CD4-positive, alpha-beta T cell (primary cell): ENCODE data around the gene KDR. TPM values are rescaled to one million over a fixed set of nuclear protein-coding genes. Genes with fewer than 3 reads are reported as not detected.

Experiments
- ATAC-seq: fragments of 200-7000 bp; cut with Tn5 transposase; one replicate; pipeline ENCODE4 v1.10.0; 2022; ENCODE audit warnings: mild to moderate bottlenecking; ENCODE audit not compliant: poor library complexity
- CTCF ChIA-PET: fragments of 350-600 bp; sonication (Branson Sonifier 250); formaldehyde crosslinking; loops from one replicate; lab custom pipeline; 2021; ENCODE audit warnings: antibody characterized with exemption, inconsistent platforms; lab: Charles Lee
- POLR2A ChIA-PET: fragments of 350-600 bp; sonication (Branson Sonifier 250); formaldehyde crosslinking; loops from one replicate; lab custom pipeline; 2021; ENCODE audit warnings: antibody characterized with exemption, inconsistent platforms; lab: Charles Lee
- DNase-seq, 14 experiments: peaks; one replicate each; pipeline ENCODE4 v3.0.0-alpha.2; 2013 to 2020; ENCODE audit warnings: mixed read lengths in 2 of 14
- H3K27ac ChIP-seq, 2 donors: one replicate each; pipeline versions ENCODE4 v1.5.1 to v1.7.0; 2013; ENCODE audit warnings: low read length in 2 of 2, low read depth in 1 of 2, mild to moderate bottlenecking in 1 of 2
- H3K27me3 ChIP-seq, 2 experiments: 1 replicate in 1 of 2; 2 replicates in 1 of 2; pipeline versions ENCODE4 v1.6.1 to v1.7.0; 2013; ENCODE audit warnings: low read length in 2 of 2, control low read depth in 1 of 2, mild to moderate bottlenecking in 1 of 2, moderate library complexity in 1 of 2; ENCODE audit not compliant: insufficient read depth in 2 of 2, control insufficient read depth in 1 of 2
- H3K36me3 ChIP-seq: one replicate; pipeline ENCODE4 v1.6.1; 2013; ENCODE audit warnings: low read length, control low read depth; ENCODE audit not compliant: insufficient read depth
- H3K4me1 ChIP-seq: one replicate; pipeline ENCODE4 v1.6.1; 2013; ENCODE audit warnings: low read length, control low read depth; ENCODE audit not compliant: insufficient read depth
- H3K4me3 ChIP-seq: one replicate; pipeline ENCODE4 v1.5.1; 2013; ENCODE audit warnings: mild to moderate bottlenecking, low read length, moderate library complexity
- H3K9me3 ChIP-seq, 2 experiments: 1 replicate in 1 of 2; 2 replicates in 1 of 2; pipeline versions ENCODE4 v1.6.1 to v1.7.0; 2013; ENCODE audit warnings: low read length in 2 of 2, mild to moderate bottlenecking in 2 of 2, control low read depth in 1 of 2, moderate library complexity in 1 of 2; ENCODE audit not compliant: control insufficient read depth in 1 of 2, insufficient read depth in 1 of 2
- H3K27ac Mint-ChIP-seq: one replicate; pipeline ENCODE4 v1.8.0; 2020; ENCODE audit warnings: mixed read lengths
- H3K27me3 Mint-ChIP-seq: one replicate; pipeline ENCODE4 v1.8.0; 2021; ENCODE audit warnings: mixed read lengths
- H3K36me3 Mint-ChIP-seq: one replicate; pipeline ENCODE4 v1.8.0; 2021; ENCODE audit warnings: low read depth, mixed read lengths
- H3K4me1 Mint-ChIP-seq: one replicate; pipeline ENCODE4 v1.8.0; 2021; ENCODE audit warnings: low read depth, mixed read lengths
- H3K4me3 Mint-ChIP-seq: one replicate; pipeline ENCODE4 v1.8.0; 2020; ENCODE audit warnings: mild to moderate bottlenecking, mixed read lengths
- H3K9me3 Mint-ChIP-seq: one replicate; pipeline ENCODE4 v1.8.0; 2020; ENCODE audit warnings: mixed read lengths
- CTCF ChIP-seq: fragments of 200-600 bp; IDR thresholded peaks from one replicate; pipeline ENCODE4 v1.8.0; 2022; ENCODE audit warnings: antibody characterized with exemption, mild to moderate bottlenecking
- intact Hi-C, 2 experiments: fragments of 100-400 bp; cut with DNase I in 1 of 2; cut with micrococcal nuclease in 1 of 2; formaldehyde crosslinking; loops; one replicate each; pipeline versions ENCODE4 v1.15.1 to v1.9.0; 2023 to 2025; cut with DNase I, micrococcal nuclease
- total RNA-seq, 174 experiments: library from RNA in 2 of 174; stranded (reverse) in 2 of 174; gene quantifications; one replicate each; pipeline ENCODE4 v1.2.3 and lab custom pipeline; 2021 to 2026

Gene KDR
- total RNA-seq, 2 experiments from 2014 or later = not detected

- Mint-ChIP-seq H3K36me3 (no peaks in the 10 kb centered on the region), H3K27me3 (no peaks in the 10 kb centered on the region), H3K4me1 (no peaks in the 10 kb centered on the region), H3K27ac (no peak overlapping the region), H3K9me3 (peaks cover 9% of the 10 kb centered on the region), H3K4me3 (no peak overlapping the region)
- DNase-seq = no peak
- H3K27me3 ChIP-seq = no peaks in the 10 kb centered on the region
- ChIA-PET CTCF (no interaction called here), POLR2A (no interaction called here)
- no peak for ATAC-seq
- no peak overlapping the region for H3K27ac ChIP-seq
- H3K4me1 ChIP-seq = no peaks in the 10 kb centered on the region
- H3K36me3 ChIP-seq = no peaks in the 10 kb centered on the region
- H3K9me3 ChIP-seq = no peaks in the 10 kb centered on the region
- intact Hi-C loops = no loop called here
- TF ChIP-seq CTCF = no peak
- H3K4me3 ChIP-seq = no peak overlapping the region
Observed at GRCh38 chr4:55051532-55051931, 73.9 kb downstream of the KDR start.

- Mint-ChIP-seq H3K4me3 (no peak overlapping the region), H3K9me3 (peaks cover 7% of the 10 kb centered on the region), H3K36me3 (no peaks in the 10 kb centered on the region), H3K27ac (no peak overlapping the region), H3K27me3 (no peaks in the 10 kb centered on the region), H3K4me1 (no peaks in the 10 kb centered on the region)
- no peaks in the 10 kb centered on the region for H3K36me3 ChIP-seq
- H3K27ac ChIP-seq = no peak overlapping the region
- ChIA-PET CTCF (no interaction called here), POLR2A (no interaction called here)
- intact Hi-C loops = no loop called here
- H3K4me1 ChIP-seq = no peaks in the 10 kb centered on the region
- ATAC-seq = no peak
- no peak for DNase-seq
- H3K4me3 ChIP-seq = no peak overlapping the region
- H3K27me3 ChIP-seq = no peaks in the 10 kb centered on the region
- no peaks in the 10 kb centered on the region for H3K9me3 ChIP-seq
- TF ChIP-seq CTCF = no peak
Observed at GRCh38 chr4:55050418-55050950, 74.9 kb downstream of the KDR start.

GRCh38 chr4:55038176-55038890 is 87.1 kb downstream of the KDR start:
- DNase-seq = no peak
- H3K27ac Mint-ChIP-seq = no peak overlapping the region
- Histone ChIP-seq H3K27me3 (peaks cover 0 to 5% of the 10 kb centered on the region in 2 experiments), H3K36me3 (no peaks in the 10 kb centered on the region), H3K9me3 (peaks cover 0 to 5% of the 10 kb centered on the region in 2 experiments), H3K4me1 (no peaks in the 10 kb centered on the region), H3K4me3 (no peak overlapping the region), H3K27ac (no peak overlapping the region)
- ChIA-PET POLR2A (no interaction called here), CTCF (no interaction called here)
- no peaks in the 10 kb centered on the region for H3K9me3 Mint-ChIP-seq
- TF ChIP-seq CTCF = no peak
- no peak for ATAC-seq
- peaks cover 5% of the 10 kb centered on the region for H3K27me3 Mint-ChIP-seq
- no peaks in the 10 kb centered on the region for H3K36me3 Mint-ChIP-seq
- intact Hi-C loops = no loop called here
- H3K4me1 Mint-ChIP-seq = no peaks in the 10 kb centered on the region
- H3K4me3 Mint-ChIP-seq = no peak overlapping the region
